Measurements from ENCODE around the gene ATP6V1B1. TPM values are rescaled to one million over a fixed set of nuclear protein-coding genes. Genes with fewer than 3 reads are reported as not detected.
A peak's percentile ranks its signal among the peaks of the same experiment; 100 is the strongest.

Gene ATP6V1B1
- total RNA-seq, 2 donors from 2014 or later, result 6.5 to 7.2 TPM

DNA sequence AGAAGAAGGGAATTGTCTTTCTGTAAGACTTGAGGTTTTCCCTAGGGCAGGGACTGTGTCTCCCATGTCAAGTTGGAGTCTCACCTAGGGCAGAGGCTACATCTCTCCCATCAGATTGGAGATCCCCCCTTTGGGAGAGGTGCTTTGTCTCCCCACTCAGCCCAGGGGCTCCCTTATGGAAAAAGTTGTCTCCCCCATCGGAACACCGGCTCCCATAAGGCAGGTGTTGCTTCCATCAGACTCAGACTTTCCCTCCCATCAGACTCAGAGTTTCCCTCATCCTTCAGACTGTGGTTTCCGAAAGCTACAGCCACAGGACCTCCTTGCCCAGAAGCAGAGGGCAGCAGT is 48.5 kb downstream of the ATP6V1B1 start:
- peaks cover 11 to 13% of the 10 kb centered on the region in 2 donors for H3K4me1 Mint-ChIP-seq (ENCODE audit: low read depth in 2 of 2)
- H3K36me3 Mint-ChIP-seq, result peaks cover 8% of the 10 kb centered on the region
- H3K9me3 Mint-ChIP-seq, result no peaks in the 10 kb centered on the region
- H3K27ac Mint-ChIP-seq, result peak overlapping the region in 1 of 2 donors; percentile 44
- ATAC-seq (no peak), DNase-seq (ENCODE audit: low spot score) (no peak)
- H3K4me3 Mint-ChIP-seq, result no peak overlapping the region
- no peaks in the 10 kb centered on the region for H3K27me3 Mint-ChIP-seq

DNA sequence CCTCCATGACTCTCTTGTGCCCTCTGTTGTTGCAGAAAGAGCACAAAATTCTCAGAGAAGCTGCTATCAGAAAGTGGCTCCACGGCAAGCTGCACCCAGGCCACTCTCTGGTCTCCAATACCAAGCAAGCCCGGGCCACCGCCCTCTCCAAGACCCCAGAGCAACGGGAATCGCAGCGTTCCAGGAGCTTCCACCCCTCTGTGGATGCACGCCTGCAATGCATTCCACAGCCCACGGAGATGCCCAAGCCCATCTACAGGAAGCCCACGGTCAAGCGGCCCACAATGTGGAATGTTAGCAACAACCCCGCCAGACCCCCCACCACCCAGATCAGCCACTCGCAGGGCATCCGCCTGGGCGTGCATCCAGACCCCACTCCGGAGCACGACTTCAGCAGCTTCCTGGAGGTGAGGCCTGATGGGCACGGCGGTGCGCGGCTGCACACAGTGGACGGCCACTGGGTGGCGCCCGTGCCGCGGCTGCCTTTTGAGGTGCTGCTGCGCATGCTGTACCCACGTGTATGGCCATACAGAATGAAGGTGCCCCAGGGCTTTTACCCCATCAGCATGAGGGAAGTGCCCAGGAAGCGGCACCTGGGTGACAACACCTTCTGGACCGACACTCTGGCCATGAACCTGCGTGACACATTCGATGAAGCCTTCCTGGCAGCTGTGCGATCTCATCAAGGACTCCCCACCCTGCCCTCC is 49.0 kb downstream of the ATP6V1B1 start:
- peak; percentile 83 for DNase-seq (ENCODE audit: low spot score)
- peaks cover 11 to 13% of the 10 kb centered on the region in 2 donors for H3K4me1 Mint-ChIP-seq (ENCODE audit: low read depth in 2 of 2)
- ATAC-seq, result peak; percentile 92
- no peaks in the 10 kb centered on the region for H3K9me3 Mint-ChIP-seq
- H3K27me3 Mint-ChIP-seq, result no peaks in the 10 kb centered on the region
- peaks cover 8% of the 10 kb centered on the region for H3K36me3 Mint-ChIP-seq
- no peak overlapping the region for H3K4me3 Mint-ChIP-seq
- H3K27ac Mint-ChIP-seq, result peak overlapping the region in 1 of 2 donors; percentile 44

DNA sequence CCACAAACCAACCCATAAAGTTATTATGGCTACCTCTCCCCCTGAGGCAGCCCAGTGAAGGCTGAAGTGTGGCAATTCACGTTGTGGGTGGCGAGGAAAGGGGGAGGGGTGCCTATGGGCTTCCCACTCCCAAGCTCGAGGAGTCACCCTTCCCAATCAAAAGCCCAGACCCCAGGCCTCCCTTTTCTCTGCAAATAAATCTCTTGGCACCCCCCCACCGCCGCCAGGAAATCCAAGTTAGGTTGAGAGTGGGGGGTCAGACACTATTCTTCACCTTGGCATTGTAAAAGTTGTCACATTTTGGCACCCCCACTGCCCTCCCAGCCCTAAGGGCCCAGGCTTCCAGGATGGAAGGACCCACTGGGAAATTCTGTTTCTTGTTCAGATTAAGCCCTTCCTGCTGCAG is 49.6 kb downstream of the ATP6V1B1 start:
- no peak for DNase-seq (ENCODE audit: low spot score)
- Mint-ChIP-seq H3K9me3 (no peaks in the 10 kb centered on the region), H3K27ac (no peak overlapping the region), H3K36me3 (peaks cover 8% of the 10 kb centered on the region), H3K4me3 (no peak overlapping the region), H3K27me3 (no peaks in the 10 kb centered on the region), H3K4me1 (ENCODE audit: low read depth in 2 of 2) (peaks cover 11 to 13% of the 10 kb centered on the region in 2 donors)
- no peak for ATAC-seq

DNA sequence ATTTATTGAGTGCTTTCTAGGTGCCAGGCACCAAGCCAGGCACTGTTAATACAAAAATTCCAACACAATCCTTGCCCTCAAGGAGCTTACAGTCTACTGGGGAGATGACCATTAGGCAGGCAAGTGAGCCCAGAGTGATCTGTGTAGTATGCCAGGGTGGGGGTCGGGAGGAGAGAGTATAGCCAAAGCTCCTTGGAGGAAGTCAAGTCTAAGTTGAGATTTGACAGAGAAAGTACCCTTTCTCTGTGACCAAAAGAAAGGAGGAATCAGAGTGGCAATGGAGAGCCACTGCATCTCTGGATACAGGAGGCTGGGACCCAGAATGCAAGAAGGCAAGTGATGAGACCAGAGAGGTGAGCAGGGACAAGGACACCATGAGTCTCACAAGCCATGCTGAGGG is 50.3 kb downstream of the ATP6V1B1 start:
- Mint-ChIP-seq H3K9me3 (no peaks in the 10 kb centered on the region), H3K4me1 (ENCODE audit: low read depth in 2 of 2) (peaks cover 13% of the 10 kb centered on the region in 2 donors), H3K27ac (peak overlapping the region in 1 of 2 donors; percentile 36), H3K27me3 (no peaks in the 10 kb centered on the region), H3K4me3 (no peak overlapping the region), H3K36me3 (peaks cover 8% of the 10 kb centered on the region)
- ATAC-seq, result no peak
- DNase-seq (ENCODE audit: low spot score), result no peak

DNA sequence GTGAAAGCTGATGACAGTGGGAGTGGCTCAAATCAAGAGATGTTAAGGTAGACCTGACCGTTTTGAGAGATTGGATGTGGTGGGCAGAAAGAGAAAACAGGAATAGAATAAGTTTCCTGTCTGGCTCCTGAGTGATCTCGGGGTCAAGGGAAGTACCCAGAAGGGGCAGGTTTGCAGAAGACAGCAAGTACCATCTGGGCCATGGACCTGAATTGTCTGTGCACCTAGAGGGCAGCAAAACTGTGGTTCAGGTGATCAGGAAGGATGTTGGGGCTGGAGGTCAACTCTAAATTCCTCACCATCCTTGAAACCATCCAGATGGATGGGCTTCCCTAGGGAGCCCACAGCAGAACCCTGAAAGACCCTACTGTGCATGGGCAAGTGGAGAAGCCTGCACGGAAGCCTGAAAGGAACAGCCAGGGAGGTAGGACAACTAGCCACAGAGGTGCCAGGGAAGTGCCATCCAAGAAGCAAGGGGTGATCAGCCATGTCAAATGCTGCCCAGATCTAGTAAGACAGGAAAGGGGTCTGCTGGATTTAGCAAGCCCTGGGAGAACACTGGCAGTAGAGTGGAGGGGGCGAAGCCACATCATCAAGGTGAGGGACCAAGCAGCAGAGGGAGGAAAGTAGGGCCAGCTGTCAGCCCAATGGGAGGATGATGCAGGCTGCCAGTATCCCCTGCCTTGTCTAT is 50.9 kb downstream of the ATP6V1B1 start:
- Mint-ChIP-seq H3K4me3 (no peak overlapping the region), H3K4me1 (ENCODE audit: low read depth in 2 of 2) (peaks cover 15 to 18% of the 10 kb centered on the region in 2 donors), H3K27me3 (no peaks in the 10 kb centered on the region), H3K27ac (peak overlapping the region; percentile 16 to 36), H3K9me3 (no peaks in the 10 kb centered on the region), H3K36me3 (peaks cover 8% of the 10 kb centered on the region)
- ATAC-seq, result no peak
- DNase-seq (ENCODE audit: low spot score), result no peak

DNA sequence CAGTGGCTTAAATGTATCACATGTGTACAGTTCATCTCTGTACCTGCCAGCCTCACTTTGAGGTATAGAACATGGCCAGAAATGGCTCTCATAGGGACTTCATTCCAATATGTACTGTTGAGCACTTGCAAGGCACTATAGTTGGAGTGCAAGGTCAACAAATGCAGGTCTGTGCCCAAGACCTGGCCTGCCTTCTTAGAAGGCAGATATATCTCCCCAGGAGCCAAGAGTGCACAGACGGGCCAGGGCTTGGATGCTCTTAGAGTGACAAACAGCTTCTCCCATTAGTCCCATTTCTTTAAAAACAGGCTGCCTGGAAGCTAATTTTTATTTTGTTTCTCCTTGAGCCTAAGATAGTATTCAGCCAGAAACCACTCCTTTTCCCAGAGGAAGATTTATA is 51.7 kb downstream of the ATP6V1B1 start:
- Mint-ChIP-seq H3K4me3 (no peak overlapping the region), H3K27ac (no peak overlapping the region), H3K36me3 (peaks cover 8% of the 10 kb centered on the region), H3K27me3 (no peaks in the 10 kb centered on the region), H3K4me1 (ENCODE audit: low read depth in 2 of 2) (peaks cover 17 to 19% of the 10 kb centered on the region in 2 donors), H3K9me3 (no peaks in the 10 kb centered on the region)
- ATAC-seq (no peak), DNase-seq (ENCODE audit: low spot score) (no peak)

DNA sequence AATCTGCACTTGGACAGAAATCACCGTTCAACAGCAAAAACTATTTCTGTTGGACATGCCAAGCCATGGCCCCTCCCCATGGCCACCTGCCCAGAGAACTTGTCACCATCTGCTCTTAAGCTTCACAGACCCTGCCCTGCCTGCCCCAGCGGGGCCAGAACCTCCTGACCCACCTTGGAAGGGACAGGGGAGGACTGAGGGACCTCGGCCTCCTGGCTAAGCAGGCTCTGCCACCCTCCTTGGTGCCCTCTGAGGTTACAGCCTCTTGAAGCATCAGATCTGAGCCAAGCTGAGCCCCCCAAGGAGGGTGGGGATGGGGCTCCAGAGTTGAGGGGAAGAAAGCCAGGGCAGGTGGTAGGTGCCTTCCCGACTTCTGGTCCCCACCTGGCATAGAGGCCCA is 52.5 kb downstream of the ATP6V1B1 start:
- ATAC-seq, result no peak
- DNase-seq (ENCODE audit: low spot score), result no peak
- Mint-ChIP-seq H3K27me3 (no peaks in the 10 kb centered on the region), H3K27ac (no peak overlapping the region), H3K4me1 (ENCODE audit: low read depth in 2 of 2) (peaks cover 22 to 24% of the 10 kb centered on the region in 2 donors), H3K36me3 (peaks cover 8% of the 10 kb centered on the region), H3K4me3 (no peak overlapping the region), H3K9me3 (no peaks in the 10 kb centered on the region)

DNA sequence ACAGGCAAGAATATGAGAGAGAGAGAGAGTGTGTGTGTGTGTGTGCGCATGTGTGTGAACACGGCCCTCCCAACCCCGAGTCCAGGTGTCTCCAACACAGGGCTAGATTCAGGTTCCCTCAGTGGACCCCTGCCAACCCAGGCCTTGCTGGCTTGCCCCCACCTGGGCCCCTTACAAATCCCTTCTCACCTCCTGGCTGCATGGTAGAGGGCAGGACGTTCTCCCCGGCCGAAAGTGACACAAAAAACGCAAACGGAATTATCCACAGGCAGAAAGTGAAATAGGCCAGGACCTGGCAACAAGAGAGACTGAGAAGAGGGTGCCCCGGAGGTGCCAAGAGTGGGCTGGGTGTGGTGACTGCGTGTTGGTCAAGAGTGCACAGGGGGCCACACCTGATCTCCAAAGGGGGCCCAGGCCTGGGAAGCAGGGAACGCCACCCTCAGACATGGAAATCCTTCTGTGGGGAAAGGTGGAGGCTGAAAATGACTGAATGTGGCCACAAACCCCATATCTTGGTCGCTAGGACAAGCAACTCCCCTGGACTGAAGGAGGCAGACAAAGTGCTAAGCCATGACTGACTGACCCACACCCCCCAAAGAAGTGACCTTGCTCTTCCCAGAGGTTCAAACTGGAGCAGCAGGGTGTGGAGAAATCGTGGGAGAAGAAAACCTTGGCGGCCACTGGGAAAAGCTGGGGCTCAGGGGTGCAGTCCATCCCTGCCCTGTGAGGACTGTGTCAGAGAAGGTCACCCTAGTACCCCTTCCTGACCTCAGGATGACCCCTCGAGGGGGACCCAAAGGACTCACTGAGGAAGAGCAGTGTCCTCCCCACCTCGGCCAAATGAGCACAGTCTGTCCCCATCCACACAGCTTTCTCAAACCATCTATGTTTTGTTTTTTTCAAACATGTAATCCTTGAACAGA is 53.3 kb downstream of the ATP6V1B1 start:
- Mint-ChIP-seq H3K4me1 (ENCODE audit: low read depth in 2 of 2) (peaks cover 31 to 32% of the 10 kb centered on the region in 2 donors), H3K9me3 (no peaks in the 10 kb centered on the region), H3K36me3 (peaks cover 11% of the 10 kb centered on the region), H3K4me3 (no peak overlapping the region), H3K27ac (no peak overlapping the region), H3K27me3 (no peaks in the 10 kb centered on the region)
- DNase-seq (ENCODE audit: low spot score), result no peak
- ATAC-seq, result no peak

DNA sequence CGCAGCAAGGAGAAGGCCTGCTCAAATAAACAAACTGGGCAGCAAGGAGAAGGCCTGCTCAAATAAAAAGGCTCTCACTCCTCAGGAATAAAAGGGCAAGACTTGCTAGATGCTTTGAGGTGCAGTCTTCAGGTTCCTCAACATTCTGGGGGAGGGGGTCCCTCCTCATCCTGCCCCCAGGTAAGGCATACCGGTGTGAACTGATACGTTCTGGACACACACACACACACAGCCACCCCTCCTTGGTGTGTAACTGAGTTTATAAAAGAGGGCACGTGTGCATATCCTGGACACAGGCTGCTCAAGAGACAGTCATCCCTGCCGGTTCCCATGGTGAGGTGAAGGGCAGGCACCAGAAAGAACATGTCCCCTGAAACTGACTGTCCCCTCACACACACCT is 54.5 kb downstream of the ATP6V1B1 start:
- no peak overlapping the region for H3K4me3 Mint-ChIP-seq
- DNase-seq (ENCODE audit: low spot score), result no peak
- no peak for ATAC-seq
- no peaks in the 10 kb centered on the region for H3K27me3 Mint-ChIP-seq
- no peak overlapping the region for H3K27ac Mint-ChIP-seq
- peaks cover 29 to 34% of the 10 kb centered on the region in 2 donors for H3K4me1 Mint-ChIP-seq (ENCODE audit: low read depth in 2 of 2)
- no peaks in the 10 kb centered on the region for H3K9me3 Mint-ChIP-seq
- peaks cover 13% of the 10 kb centered on the region for H3K36me3 Mint-ChIP-seq

DNA sequence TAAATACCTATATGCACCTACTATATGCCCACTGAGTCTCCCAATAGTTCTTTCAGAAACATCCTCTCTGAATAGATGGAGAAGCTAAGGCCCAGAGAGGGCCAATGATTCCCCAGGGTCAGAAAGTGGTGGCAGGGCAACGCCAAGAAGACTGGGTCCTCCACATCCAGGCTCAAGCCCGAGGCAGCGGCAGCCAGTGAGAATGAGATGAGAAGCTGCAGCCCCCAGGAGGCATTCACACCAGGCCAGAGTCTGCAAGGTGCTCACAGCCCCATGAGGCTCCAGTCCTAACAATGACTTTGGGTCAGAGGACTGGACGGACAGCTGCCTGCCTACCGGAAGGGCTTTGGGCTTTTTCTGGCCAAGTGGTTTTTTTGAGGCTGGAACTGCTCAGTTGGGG is 55.4 kb downstream of the ATP6V1B1 start:
- H3K4me1 Mint-ChIP-seq (ENCODE audit: low read depth in 2 of 2), result peaks cover 32 to 33% of the 10 kb centered on the region in 2 donors
- ATAC-seq, result no peak
- no peak overlapping the region for H3K27ac Mint-ChIP-seq
- H3K9me3 Mint-ChIP-seq, result no peaks in the 10 kb centered on the region
- no peak overlapping the region for H3K4me3 Mint-ChIP-seq
- DNase-seq (ENCODE audit: low spot score), result no peak
- peaks cover 10% of the 10 kb centered on the region for H3K36me3 Mint-ChIP-seq
- no peaks in the 10 kb centered on the region for H3K27me3 Mint-ChIP-seq

DNA sequence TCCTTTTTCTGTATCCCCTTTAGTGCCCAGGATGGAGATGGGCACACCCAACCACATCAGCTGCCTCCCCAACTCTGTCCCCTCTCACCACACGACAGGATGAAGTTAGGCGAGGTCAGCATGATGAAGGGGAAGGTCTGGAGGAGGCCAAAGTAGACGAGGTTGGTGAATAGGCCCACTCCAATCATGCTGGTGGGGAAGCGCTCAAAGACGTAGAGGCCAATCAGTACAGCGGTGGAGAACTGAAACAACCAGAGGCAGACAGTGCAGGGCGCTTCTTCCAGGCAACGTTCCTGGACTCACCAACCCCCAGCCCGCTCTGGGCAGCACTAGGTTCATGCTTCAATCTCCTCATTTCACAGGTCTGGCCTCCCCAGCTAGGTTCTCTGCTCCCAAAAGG is 56.0 kb downstream of the ATP6V1B1 start:
- DNase-seq (ENCODE audit: low spot score) (no peak), ATAC-seq (no peak)
- Mint-ChIP-seq H3K27ac (no peak overlapping the region), H3K4me3 (no peak overlapping the region), H3K36me3 (peaks cover 5% of the 10 kb centered on the region), H3K4me1 (ENCODE audit: low read depth in 2 of 2) (peaks cover 29 to 31% of the 10 kb centered on the region in 2 donors), H3K27me3 (no peaks in the 10 kb centered on the region), H3K9me3 (no peaks in the 10 kb centered on the region)

DNA sequence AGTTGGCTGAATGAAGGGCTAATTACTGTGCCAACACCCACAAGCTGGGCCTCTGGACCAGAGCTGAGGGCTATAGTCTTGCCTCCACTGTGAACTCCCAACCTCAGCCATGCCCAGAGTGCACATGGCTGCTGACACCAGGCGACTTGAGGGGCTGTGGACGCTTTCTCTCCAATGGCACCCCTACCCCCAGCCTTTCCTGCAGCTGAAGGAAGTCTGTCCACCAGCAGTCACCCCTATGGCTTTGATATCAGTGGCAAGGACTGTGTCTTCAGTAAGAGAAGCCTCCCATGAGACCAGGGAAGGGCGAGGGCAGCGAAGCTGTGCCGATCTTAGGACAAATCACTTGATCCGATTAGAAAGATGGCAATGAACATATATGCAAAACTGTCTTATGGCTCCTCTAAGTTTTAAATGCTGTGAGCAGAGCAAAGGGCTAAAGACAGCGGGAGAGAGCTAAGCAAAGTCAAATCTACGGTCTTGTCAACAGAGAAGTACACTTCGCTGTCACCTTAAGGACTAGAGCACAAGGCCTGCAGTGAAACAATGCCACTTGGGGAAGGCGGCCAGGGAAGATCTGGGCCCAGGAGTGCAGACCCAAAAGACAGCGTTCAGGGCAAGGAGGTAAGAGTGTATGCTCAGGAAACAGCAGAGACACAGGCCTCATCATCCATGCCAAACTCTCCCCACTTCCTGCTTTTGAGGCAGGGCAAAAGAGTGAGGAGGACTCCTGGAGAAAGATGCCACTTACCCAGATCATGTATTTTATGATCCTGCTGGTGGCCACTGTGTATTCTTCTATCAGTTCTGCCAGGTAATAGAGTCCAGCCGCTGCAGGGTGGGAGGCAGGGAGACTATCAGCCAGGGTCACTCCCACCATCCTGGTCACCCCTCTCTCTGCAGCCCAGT is 57.5 kb downstream of the ATP6V1B1 start:
- ATAC-seq (no peak), DNase-seq (ENCODE audit: low spot score) (no peak)
- no peaks in the 10 kb centered on the region for H3K27me3 Mint-ChIP-seq
- H3K4me1 Mint-ChIP-seq (ENCODE audit: low read depth in 2 of 2), result peaks cover 29 to 31% of the 10 kb centered on the region in 2 donors
- peaks cover 5% of the 10 kb centered on the region for H3K36me3 Mint-ChIP-seq
- H3K4me3 Mint-ChIP-seq, result peak overlapping the region; percentile 100
- peak overlapping the region; percentile 90 to 94 for H3K27ac Mint-ChIP-seq
- no peaks in the 10 kb centered on the region for H3K9me3 Mint-ChIP-seq

Measured in natural killer cell treated with Interleukin-12 subunit alpha and Interleukin-12 subunit beta and Interleukin-15 and Interleukin-18, amount 100 ng/mL, for 72 hours (primary cell).